CD4-positive, alpha-beta T cell treated with Interleukin-15 for 4 hours (primary cell): ENCODE measurements around the gene GRM4.

ENCODE experiments used
- DNase-seq: peaks from one replicate; pipeline ENCODE4 v3.0.0-alpha.2; 2020; ENCODE audit warnings: low spot score

GRM4 gene

GRCh38 chr6:34142061-34142998, 3.6 kb downstream of the GRM4 start:
- no peak for DNase-seq

- DNase-seq, result no peak
Observed at GRCh38 chr6:34140075-34140474, 5.8 kb downstream of the GRM4 start.

- no peak for DNase-seq
Observed at GRCh38 chr6:34138914-34139510, 6.9 kb downstream of the GRM4 start.

GRCh38 chr6:34138191-34138590, 7.7 kb downstream of the GRM4 start:
- DNase-seq, result no peak

GRCh38 chr6:34135541-34135940, 10.3 kb downstream of the GRM4 start:
- no peak for DNase-seq

- DNase-seq, result no peak
Observed at GRCh38 chr6:34132486-34133185, 13.3 kb downstream of the GRM4 start.

GRCh38 chr6:34131326-34132290, 14.3 kb downstream of the GRM4 start:
- no peak for DNase-seq

GRCh38 chr6:34130862-34131261, 15.0 kb downstream of the GRM4 start:
- no peak for DNase-seq

- DNase-seq, result no peak
Observed at GRCh38 chr6:34129753-34130152, 16.1 kb downstream of the GRM4 start.

- DNase-seq, result no peak
Observed at GRCh38 chr6:34128045-34128444, 17.8 kb downstream of the GRM4 start.

GRCh38 chr6:34126419-34126818, 19.5 kb downstream of the GRM4 start:
- DNase-seq, result no peak

- DNase-seq, result no peak
Observed at GRCh38 chr6:34125939-34126338, 19.9 kb downstream of the GRM4 start.

GRCh38 chr6:34120953-34121675, 24.8 kb downstream of the GRM4 start:
- DNase-seq, result no peak

GRCh38 chr6:34115915-34116314, 30.0 kb downstream of the GRM4 start:
- DNase-seq, result no peak

- DNase-seq, result no peak
Observed at GRCh38 chr6:34115403-34115795, 30.5 kb downstream of the GRM4 start.

GRCh38 chr6:34114695-34115402, 31.0 kb downstream of the GRM4 start:
- DNase-seq, result no peak

GRCh38 chr6:34113532-34113931, 32.4 kb downstream of the GRM4 start:
- no peak for DNase-seq

- no peak for DNase-seq
Observed at GRCh38 chr6:34112126-34112525, 33.8 kb downstream of the GRM4 start.

GRCh38 chr6:34110610-34111009, 35.3 kb downstream of the GRM4 start:
- DNase-seq, result no peak

- DNase-seq, result no peak
Observed at GRCh38 chr6:34108176-34108575, 37.7 kb downstream of the GRM4 start.
